HG02588 (cell line): ENCODE data around the gene QSOX2.
A peak's percentile ranks its signal among the peaks of the same experiment; 100 is the strongest.
"Not testable (repeated sequence)": the region's sequence is repeated elsewhere in the genome, so short reads cannot be mapped to it uniquely, and the experiment has no call there.

ENCODE experiments used
- ATAC-seq: cut with Tn5 transposase; IDR thresholded peaks from one replicate; pipeline ENCODE4 v1.9.1; 2021; ENCODE audit warnings: mild to moderate bottlenecking, moderate library complexity; ENCODE audit not compliant: unreplicated experiment

QSOX2 gene

DNA sequence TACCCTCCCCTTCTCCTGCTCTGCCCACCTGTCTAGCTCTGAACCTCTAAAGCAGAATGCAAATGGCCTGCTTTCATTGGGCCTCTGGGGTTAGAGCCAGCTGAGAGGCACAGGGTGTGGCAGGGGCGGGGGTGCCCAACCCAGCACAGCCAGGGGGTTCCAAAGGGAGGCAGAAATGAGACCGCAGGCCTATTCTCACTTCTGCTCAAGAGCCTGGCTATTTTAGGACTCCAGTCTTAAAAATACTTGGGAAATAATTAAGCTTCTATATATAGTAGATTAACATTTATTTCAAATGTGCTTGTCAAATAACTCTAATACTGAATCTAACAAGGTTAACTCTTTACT lies 5.7 kb downstream of the QSOX2 start:
- ATAC-seq, result peak; percentile 45

DNA sequence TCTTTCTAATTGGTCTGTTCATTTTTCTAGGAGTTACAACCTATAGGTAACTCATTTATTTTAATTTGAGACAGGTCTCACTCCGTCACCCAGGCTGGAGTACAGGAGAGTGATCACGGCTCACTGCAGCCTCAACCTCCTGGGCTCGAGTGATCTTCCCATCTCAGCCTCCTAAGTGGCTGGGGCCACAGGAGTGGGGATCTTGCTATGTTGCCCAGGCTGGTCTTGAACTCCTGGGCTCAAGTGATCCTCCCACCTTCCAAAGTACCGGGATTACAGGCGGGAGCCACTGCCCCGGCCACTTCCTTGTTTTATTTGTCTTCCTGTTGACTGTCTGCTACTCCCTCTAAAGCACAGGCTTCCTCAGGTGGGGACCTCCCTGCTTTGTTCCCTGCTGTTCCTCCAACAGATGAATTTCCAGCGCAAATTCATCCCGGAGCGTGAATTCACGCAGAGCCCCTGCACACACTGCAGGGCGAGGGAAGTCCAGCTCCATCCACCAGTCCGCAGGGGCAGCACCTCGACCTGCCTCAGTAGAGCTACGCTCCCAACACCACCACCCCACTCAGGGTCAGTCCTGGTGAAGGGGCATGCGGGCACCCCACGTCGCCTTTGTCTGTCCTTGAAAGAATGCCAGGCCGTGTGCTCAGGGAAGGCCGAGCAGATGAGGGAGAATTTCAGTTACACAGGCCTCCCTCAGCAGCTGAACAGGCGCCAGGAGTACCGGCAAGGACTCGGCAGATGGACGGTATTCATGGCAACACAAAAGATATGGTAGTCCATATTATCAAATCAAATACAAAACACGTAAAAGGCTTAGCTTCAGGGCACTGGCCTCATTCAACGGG lies 6.3 kb downstream of the QSOX2 start:
- no peak for ATAC-seq

DNA sequence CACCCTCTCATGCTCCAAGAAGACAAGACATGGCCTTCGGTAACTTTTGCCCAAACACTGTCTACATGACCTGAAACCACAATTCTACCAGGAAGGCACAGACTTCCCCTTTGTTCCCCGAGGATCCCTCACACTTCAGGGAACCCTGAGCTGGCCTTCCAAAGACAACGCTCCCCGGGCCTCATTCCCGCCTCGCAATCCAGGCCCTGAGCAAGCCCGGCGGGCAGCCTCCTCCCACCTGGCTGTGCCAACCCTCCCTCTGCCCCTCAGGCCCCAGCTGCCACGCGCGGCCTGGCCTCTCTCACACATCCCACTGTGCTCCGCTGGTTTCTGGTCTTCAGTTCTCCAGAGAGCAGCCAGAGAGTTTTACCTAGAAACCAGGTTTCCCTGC lies 7.3 kb downstream of the QSOX2 start:
- ATAC-seq, result no peak

DNA sequence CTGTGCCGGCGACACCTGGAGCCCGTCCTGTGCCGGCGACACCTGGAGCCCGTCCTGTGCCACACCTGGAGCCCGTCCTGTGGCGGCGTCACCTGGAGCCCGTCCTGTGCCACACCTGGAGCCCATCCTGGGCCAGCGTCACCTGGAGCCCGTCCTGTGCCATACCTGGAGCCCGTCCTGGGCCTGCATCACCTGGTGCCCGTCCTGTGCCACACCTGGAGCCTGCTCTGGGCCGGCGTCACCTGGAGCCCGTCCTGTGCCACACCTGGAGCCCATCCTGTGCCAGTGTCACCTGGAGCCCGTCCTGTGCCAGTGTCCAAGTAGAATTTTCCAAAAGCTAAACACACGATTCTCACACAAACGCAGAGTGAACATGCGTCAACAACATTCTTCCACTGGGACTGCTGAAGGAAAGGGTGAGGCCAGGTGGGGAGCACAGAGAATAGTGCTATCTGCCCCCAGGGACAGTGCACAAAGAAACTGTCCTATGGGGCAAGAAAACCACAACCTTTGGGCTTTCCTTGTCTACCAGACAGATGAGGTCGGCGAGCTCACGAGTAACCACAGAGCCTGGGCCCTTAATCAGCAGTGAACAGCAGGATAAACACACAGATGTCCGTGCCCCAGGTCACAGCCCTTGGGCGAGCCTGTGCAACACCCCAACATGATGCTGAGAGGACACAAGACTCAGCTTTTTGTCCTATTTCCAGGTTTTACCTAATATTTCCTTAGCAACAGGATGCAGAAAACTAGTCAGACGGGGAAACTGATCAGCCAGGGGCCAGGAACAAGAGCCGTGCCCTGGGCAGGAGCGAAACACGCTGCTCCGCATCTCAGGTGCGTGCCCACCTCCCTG lies 7.9 kb downstream of the QSOX2 start:
- ATAC-seq, result no peak

DNA sequence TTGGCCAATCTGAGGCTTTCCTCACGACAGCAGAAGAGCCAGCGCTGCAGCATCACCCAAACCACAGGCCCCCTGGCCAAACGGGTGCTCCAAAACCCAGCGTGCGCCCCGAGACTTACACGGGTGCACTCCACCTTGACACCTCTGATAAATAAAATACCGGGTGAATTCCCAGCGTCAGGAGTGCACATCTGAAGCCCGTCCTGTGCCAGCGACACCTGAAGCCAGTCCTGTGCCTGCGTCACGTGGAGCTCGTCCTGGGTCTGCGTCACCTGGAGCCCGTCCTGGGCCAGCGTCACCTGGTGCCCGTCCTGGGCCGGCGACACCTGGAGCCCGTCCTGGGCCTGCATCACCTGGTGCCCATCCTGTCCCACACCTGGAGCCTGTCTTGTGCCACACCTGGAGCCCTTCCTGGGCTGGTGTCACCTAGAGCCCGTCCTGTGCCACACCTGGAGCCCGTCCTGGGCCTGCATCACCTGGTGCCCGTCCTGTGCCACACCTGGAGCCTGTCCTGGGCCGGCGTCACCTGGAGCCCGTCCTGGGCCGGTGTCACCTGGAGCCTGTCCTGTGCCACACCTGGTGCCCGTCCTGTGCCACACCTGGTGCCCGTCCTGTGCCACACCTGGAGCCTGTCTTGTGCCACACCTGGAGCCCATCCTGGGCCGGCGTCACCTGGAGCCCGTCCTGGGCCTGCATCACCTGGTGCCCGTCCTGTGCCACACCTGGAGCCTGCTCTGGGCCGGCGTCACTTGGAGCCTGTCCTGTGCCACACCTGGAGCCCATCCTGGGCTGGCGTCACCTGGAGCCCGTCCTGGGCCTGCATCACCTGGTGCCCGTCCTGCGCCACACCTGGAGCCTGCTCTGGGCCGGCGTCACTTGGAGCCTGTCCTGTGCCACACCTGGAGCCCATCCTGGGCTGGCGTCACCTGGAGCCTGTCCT lies 8.9 kb downstream of the QSOX2 start:
- ATAC-seq, result not testable (repeated sequence)

DNA sequence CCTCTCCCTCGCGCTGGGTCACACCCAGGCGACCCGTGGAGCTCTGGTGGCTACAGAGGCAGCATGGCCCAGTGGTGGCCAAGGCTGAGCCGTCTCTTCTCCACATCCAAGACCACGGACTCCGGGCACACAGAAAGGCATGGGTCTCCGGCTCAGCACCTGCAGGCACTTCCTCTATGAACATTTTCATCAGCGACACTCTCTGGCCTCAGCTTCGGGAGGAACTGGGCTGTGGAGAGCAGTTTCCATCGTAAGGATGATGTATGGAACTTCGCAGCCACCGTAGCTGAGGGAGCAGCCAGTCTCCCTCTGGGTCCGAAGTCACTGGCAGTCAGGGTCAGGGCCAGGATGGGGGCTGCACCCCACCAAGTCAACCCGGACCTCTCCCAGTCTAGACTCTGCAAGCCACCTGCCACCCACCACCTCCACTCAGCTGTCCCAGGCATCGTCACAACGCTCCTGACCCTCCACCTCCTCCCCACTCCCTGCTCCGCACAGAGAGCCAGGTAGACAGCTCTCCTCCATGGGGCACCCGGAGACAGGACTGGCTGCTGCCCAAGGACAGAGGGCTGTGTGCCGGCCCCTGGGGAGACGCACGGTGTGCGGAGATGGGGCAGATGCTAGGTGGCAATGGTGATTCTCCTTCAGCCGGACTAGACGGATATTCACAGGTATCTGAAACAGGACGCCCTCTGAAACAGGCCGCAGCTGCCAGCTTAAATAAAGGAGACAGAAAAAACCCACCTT lies 9.7 kb downstream of the QSOX2 start:
- no peak for ATAC-seq

DNA sequence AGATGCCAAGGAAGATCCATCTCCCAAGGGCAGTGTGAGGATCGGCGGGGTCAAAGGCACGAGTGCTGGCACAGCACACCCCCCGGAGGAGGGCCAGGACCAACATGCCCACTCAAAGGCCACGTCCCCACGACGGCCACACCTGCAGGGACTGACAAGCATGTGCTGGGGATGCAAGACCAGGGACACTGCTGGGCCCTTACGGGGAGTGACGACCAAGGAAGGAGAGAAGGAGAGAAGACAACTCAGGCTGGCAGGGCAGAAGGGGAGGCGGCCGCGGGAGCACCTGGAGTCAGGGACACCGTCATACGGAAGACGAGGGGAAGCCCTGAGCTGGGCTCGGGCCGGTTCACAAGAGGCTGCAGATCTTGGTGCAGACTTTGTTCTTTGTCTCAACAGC lies 10.4 kb downstream of the QSOX2 start:
- ATAC-seq, result no peak

DNA sequence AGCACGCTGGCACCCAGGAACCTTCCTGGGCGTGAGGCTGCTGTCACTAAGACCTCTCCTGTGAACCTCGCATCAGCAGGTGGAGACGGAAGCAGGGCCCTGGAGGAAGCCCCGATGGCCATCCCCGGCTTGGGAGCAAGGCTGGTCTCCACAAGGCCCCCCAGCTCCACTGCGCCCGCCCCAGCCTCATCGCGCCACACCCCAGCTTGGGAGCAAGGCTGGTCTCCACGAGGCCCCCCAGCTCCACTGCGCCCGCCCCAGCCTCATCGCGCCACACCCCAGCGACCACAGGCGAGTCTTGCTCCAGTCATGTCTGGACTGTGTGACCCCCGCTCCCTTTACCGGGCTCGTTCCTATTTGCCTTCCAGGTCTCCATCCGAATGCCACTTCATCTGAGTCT lies 11.0 kb downstream of the QSOX2 start:
- no peak for ATAC-seq

DNA sequence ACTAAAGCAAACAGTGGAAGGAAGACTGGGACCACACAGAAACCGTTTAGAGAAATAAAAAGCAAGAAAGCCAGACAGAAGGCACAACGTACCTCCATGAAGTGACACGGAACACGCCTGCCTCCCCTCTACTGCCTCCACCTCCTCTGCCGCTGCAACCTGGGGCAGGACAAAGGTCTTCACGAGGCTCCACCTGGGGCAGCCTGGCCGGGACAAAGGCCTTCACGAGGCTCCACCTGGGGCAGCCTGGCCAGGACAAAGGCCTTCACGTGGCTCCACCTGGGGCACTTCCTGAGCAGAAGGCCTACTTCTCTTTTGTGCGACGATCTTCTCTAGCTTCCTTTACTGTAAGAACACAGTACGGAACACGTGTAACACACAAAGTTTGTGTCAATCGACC lies 11.7 kb downstream of the QSOX2 start:
- no peak for ATAC-seq

DNA sequence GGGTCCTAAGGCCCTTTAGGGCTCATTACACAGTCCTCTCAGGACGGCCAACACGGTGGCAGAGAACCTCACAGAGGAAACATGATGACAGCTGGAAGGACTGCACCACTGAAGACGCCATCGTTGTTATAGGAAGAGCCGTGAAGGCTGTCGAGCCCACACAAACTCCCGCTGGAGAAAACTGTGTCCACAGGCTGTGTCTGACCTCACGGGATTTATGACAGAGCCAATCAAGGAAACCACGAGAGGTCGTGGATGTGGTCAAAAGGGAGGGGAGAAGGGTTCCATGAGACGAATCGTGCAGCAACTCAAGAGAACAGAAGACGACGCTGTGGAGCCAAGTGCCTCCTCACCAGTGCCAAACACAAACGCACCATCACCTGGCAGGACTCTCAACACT lies 12.2 kb downstream of the QSOX2 start:
- ATAC-seq, result no peak

DNA sequence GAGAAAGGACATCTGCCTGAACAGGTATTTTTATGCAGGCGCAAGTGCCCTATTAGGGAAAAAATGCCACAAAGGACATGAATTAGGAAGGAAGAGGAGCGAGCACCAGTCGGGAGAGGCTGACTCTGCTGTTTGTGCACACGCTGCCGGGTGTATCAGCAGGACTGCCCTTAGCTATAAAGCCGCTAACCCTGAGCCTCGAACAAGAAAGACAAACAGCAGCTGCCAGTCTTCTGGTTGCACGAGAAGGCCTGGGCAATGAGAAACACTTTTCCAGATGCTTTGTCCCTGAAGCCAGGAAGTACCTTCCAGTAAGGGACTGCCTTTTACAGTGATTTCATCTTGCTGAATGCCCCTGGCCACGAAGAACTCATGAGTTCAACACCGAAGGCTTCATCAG lies 12.6 kb downstream of the QSOX2 start:
- ATAC-seq, result no peak

DNA sequence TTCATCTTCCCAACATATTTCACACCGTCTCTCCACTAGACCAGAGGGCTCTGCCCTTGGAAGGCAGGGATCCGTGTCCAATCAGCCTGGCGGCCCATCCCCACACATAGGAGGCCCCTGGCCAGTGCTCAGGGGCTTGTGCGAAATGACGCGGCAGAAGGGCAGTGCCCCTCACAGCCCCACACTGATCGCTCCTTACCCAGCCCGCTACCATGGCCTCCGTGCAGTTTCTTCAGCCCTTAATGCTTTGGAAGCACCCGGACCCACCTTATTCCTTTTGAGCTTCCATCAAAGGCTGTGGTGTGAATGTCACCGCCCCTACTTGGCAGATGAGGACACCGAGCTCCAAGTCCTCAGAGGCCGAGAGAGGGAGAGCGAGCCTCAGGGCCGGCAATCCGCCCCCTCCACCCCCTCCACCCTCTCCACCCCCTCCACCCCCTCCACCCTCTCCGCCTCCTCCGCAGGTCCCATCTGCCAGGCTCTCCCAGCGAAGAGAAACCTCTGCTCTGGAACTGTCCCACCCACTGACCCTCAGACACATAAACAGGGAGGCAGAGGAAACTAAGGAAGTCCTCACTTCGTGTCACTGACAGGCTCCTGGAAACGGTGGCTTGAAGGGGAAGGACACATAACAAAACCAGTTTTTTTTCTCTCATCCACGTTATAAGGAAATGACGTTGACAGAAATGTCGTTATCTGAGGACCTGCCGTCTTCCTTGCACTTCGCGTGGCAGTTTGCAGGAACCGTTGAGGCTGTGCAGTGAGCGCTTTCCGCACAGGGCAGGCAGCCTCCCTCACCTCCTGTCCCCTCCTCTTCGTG lies 13.9 kb downstream of the QSOX2 start:
- no peak for ATAC-seq

DNA sequence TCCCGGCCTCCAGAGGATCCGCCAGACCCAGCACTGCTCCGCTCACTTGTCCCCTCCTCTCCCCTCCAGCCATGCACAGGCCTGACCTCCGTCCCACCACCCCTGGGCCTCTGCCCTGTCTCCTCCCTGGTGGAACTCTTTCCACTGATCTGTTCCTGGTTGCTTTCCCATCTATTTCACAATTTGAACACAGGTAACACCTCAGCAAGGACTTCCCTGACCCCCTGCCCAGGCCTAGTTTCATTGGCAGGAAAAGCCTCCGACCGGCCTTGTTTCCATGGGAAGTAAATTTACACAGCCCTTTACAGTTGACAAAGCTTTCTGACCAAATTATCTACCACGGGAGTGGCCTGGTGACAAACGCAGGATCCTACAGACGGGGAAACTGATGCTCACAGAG lies 14.8 kb downstream of the QSOX2 start:
- ATAC-seq, result no peak

DNA sequence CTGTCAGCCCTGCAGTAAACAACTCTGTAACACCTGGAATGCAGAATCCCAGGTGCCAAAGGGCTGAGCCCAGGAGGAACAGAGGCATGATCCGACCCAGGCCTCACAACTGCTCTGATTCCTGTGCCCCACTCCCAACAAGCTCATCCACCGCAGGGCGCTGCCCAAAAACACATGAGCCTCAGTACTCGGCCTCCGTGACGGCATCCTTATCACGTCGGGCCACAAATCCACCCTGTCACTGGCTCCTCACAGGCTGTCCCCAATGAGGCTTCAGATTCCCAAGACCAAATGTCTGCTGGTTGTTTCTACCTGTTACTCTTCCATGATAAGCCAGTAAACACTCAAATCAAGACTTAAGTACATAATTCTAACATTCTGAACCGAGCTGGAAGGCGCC lies 15.2 kb downstream of the QSOX2 start:
- ATAC-seq, result no peak

DNA sequence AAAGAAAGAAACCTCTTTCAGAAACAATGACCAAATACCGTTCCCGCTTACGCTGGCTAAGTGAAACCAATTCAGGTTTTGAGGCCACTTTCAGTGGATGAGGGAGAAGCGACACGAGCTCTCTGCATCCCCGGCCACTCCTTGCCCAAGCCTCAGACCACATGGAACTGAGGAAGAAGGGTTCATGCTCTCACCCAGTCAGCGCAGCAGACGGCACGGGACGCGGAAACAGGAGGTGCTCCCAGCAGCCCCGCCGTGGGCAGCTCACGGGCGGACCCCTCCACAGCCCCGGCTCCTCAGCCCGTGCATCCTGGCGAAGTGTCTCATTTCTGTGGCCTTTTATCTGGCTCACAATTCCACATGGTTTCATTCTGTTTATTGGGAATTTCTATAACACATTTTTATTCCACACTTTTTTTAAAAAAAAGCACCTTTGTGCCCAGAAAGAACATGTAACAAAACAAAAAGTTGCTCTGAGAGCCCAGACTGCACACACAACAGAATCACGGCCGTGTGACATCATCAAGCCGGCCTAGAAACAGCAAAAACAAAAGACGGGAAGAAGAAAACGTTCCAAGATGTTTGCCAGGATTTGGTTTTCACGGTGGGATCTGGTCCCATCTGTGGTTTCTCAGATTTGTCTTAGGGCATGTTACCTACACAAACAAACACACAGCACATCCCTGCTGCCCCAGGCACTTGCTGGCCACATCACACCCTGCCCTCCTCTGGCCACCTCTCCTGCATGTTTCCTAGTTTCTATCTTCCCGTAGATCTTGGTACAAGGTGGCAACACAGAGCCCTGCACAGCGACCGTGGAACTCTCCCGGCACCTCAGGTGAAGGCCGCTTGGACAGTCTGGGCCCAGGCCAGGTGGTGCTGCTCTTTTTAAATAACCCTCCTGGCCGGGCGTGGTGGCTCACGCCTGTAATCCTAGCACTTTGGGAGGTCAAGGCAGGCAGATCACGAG lies 16.2 kb downstream of the QSOX2 start:
- no peak for ATAC-seq

DNA sequence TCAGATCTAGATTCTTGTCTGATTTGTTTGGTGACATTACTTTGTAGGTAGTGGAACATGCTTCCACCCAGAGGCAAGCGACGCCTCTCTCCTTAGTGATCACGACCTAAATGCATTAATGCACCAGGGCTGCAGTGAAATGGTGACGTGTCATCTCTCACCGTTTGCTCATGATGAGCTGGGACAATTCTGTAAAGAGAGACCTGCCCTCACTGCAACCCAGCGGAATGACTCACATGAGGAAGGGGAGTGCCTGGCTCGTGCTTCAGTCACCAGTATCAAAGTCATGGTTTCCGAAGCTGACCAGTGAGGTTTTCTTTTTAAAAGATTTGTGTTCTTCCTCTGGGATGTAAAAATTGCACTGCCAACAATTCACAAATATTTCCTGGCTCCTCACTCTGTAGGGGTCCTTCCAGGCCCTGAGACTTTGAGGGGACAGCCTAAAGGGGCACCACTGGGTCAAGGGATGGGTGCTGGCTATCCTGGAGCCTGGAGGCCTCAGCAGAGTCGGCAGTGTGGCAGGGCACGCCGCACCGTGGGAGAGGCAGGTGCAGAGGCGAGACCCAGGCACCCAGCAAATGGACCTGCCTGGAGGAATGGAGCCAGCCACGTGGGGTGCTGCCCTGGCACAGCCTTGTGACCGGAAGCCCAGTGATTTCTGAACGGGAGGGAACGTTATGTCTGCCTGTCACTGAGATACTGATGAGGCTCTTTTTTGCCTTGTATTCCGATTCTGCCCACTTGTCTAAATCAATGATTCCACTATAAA lies 17.3 kb downstream of the QSOX2 start:
- ATAC-seq, result no peak

DNA sequence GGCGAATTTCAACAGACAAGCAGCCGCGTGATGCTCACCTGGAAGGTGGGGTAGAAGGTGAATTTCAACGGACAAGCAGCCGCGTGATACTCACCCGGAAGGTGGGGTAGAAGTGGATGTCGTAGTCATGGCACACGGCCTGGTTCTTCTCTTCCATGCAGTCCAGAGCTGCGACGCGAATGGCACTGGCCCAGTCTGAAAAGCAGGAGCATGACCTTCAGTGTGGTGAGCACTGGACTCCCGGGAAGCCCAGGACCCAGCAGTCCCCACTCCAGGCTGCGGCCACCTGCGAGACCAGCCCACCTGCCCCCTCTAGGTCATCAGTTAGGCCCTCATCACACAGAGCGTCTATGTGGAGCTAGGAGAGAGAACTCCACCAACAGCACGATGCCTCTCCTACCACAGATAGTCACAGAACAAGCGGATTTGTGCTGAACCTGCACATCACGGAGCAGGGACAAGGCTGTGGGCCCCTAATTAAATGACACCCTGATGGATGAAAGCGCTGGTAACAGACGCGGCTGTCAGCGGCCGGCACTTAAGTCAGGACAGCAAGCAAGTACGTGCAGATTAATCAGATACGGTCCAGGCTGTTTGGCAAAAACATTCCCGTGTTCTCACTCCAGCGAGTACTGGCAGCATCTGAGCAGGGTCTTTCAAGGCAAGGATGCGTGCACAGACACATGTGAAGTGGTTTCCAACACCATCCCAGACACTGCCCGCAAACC lies 18.8 kb downstream of the QSOX2 start:
- ATAC-seq, result no peak
